Neuron (in vitro differentiated cells): Measurements from ENCODE around the gene ZBTB16.

Source experiments
- H2AFZ ChIP-seq: one replicate; pipeline ENCODE4 v1.6.1; 2013; ENCODE audit warnings: low read depth, mild to moderate bottlenecking, inconsistent platforms, low read length, moderate library complexity
- H3K27me3 ChIP-seq: one replicate; pipeline ENCODE4 v1.6.1; 2013; ENCODE audit warnings: low read length; ENCODE audit not compliant: insufficient read depth
- H3K36me3 ChIP-seq: one replicate; pipeline ENCODE4 v1.6.1; 2013; ENCODE audit warnings: low read length; ENCODE audit not compliant: insufficient read depth
- H3K4me1 ChIP-seq: one replicate; pipeline ENCODE4 v1.6.1; 2013; ENCODE audit warnings: low read length; ENCODE audit not compliant: insufficient read depth
- H3K4me3 ChIP-seq: 2 replicates; pipeline ENCODE4 v1.5.1; 2013; ENCODE audit warnings: mild to moderate bottlenecking, low read length, moderate library complexity
- H3K9me3 ChIP-seq: one replicate; pipeline ENCODE4 v1.6.1; 2013; ENCODE audit warnings: low read length

The ZBTB16 gene

DNA sequence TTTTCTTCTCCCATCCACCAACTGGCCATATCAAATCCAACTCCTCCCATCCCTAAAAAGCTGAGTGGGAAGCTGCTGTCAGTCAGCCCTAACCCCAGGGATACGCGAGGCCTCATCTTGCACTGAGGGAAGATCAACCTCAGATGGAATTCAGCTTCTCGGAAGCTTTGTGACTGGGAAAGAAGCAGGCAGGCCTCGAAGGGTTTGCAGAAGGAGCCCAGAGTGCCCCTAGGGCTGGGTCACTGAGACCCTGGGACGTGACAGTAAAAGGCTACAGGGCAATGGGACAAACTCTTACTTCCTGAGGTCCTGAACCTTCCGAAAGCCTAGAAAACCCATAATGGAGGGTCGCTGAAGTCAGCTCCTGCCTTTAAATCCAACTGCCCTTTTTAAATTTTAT, 202.3 kb downstream of the ZBTB16 start:
- H3K36me3 ChIP-seq: no peaks in the 10 kb centered on the region
- no peak overlapping the region for H2AFZ ChIP-seq

DNA sequence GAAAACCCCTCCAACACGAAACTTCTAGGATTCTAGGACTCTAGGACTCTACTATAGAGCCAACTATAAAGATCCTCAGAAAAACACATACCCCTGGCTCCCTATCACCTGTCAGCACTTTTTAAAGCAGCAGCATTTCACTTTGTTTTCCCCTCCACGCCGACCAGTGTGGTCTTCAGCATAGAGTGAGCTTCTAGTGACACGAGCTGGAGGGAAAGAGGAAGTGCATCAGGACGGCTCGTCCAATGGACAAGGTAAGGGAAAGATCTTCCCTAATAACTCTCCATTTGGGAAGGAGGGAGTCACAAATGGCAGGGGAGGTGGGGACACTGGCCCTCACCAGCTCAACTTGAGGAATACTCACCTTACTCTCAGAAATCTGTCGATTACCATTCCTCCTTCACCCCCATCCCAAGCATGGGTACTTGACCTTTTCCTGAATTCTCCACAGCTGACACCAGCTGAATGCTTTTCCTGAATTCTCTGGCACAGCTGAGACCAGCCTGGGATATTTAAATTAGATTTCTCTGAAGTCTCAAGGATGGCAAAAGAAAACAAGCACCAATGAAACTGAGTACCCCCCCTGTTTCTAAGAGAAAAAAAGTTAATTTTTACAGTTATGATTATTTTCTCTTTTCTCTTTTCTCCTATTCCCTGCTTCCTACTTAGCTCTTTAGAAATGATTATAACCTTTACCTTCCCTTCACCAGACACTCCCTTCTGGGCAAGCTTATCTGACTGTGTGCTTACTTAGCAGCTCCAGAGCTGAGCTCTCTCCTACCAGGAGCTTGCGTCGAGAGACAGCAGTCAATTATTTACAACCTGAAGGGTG, 203.4 kb downstream of the ZBTB16 start:
- no peak overlapping the region for H3K4me3 ChIP-seq
- peaks cover 27% of the 10 kb centered on the region for H3K4me1 ChIP-seq
- no peaks in the 10 kb centered on the region for H3K9me3 ChIP-seq
- no peak overlapping the region for H2AFZ ChIP-seq
- no peaks in the 10 kb centered on the region for H3K36me3 ChIP-seq
- H3K27me3 ChIP-seq: no peaks in the 10 kb centered on the region

More for the DNA sequence above, 202.3 kb downstream of the ZBTB16 start:
- Histone ChIP-seq H3K27me3 (no peaks in the 10 kb centered on the region), H3K4me3 (no peak overlapping the region), H3K9me3 (no peaks in the 10 kb centered on the region), H3K4me1 (peaks cover 36% of the 10 kb centered on the region)

GRCh38 chr11:114263513-114264170, 204.1 kb downstream of the ZBTB16 start:
- Histone ChIP-seq H3K4me1 (peaks cover 19% of the 10 kb centered on the region), H3K9me3 (no peaks in the 10 kb centered on the region)

GRCh38 chr11:114264381-114264780, 204.9 kb downstream of the ZBTB16 start:
- H3K27me3 ChIP-seq: no peaks in the 10 kb centered on the region
- no peak overlapping the region for H3K4me3 ChIP-seq
- H2AFZ ChIP-seq: no peak overlapping the region
- no peaks in the 10 kb centered on the region for H3K36me3 ChIP-seq
- H3K9me3 ChIP-seq: no peaks in the 10 kb centered on the region
- peaks cover 13% of the 10 kb centered on the region for H3K4me1 ChIP-seq

More at GRCh38 chr11:114263513-114264170, 204.1 kb downstream of the ZBTB16 start:
- no peaks in the 10 kb centered on the region for H3K36me3 ChIP-seq
- H3K27me3 ChIP-seq: no peaks in the 10 kb centered on the region
- H3K4me3 ChIP-seq: no peak overlapping the region
- H2AFZ ChIP-seq: no peak overlapping the region

DNA sequence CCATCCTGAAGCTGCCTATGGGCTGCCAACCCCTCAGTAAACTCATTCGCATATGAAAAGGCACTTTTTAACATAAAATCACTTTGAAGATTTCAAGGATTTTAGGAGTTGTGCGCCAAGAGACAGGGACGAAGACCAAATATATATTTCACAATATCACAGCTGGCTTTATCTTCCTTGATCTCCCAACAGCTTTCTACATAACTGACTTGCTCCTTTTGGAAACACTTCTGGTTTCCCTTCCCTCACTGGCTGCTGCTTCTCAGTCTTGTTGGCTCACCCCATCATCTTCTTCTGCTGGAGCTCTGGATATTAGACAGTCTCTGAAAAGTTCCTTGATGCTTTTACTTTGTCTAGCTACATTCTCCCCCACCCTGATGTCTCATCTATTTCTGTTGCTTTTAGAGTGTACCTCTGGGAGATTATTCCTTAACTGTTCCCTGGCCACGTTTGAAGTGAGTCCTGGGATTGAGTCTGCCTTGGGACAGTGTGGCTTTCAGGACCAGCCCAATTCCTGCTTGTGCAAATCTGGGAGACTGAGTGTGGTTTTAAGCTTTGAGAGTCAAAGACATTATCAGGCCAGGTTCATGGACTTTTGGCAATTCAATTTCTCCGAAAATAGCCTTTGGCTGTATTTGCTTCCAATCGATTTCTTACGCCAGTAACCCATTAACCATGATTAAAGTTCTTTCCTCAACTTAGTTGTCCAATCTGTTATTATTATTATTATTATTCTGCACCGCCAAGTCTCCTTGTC, 205.8 kb downstream of the ZBTB16 start:
- Histone ChIP-seq H3K27me3 (no peaks in the 10 kb centered on the region), H3K36me3 (no peaks in the 10 kb centered on the region), H3K4me3 (no peak overlapping the region), H3K4me1 (peaks cover 6% of the 10 kb centered on the region), H2AFZ (no peak overlapping the region), H3K9me3 (no peaks in the 10 kb centered on the region)

- Histone ChIP-seq H3K9me3 (no peaks in the 10 kb centered on the region), H3K4me3 (no peak overlapping the region), H3K27me3 (no peaks in the 10 kb centered on the region), H3K4me1 (no peaks in the 10 kb centered on the region), H3K36me3 (no peaks in the 10 kb centered on the region), H2AFZ (no peak overlapping the region)
Observed at GRCh38 chr11:114269498-114269897, 210.0 kb downstream of the ZBTB16 start.

- no peaks in the 10 kb centered on the region for H3K9me3 ChIP-seq
- H3K4me3 ChIP-seq: no peak overlapping the region
- no peaks in the 10 kb centered on the region for H3K4me1 ChIP-seq
- H3K27me3 ChIP-seq: no peaks in the 10 kb centered on the region
- no peak overlapping the region for H2AFZ ChIP-seq
- no peaks in the 10 kb centered on the region for H3K36me3 ChIP-seq
Observed at GRCh38 chr11:114270531-114271270, 211.2 kb downstream of the ZBTB16 start.

DNA sequence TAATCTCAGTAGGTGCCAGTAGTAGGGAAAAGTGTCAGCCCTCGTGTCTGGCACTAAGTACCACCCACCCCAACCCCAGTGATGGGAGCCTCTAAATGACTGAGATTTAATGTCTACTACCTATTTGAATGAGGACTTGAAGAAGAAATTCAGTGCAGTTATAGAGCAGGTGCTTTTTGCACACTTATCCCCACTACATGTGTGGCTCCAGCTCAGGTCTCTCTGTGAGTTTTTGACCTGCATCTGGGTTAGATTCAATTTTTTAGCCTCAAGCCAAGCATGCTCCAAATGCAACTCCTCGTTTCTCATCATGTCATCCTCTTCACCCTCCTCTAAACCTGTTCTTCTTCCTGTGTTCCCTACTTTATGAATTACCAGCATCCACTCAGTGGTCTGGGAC, 211.8 kb downstream of the ZBTB16 start:
- no peak overlapping the region for H3K4me3 ChIP-seq
- H3K4me1 ChIP-seq: no peaks in the 10 kb centered on the region
- H3K27me3 ChIP-seq: no peaks in the 10 kb centered on the region
- no peaks in the 10 kb centered on the region for H3K9me3 ChIP-seq
- H2AFZ ChIP-seq: no peak overlapping the region
- no peaks in the 10 kb centered on the region for H3K36me3 ChIP-seq

GRCh38 chr11:114272311-114272710, 212.8 kb downstream of the ZBTB16 start:
- no peak overlapping the region for H2AFZ ChIP-seq
- no peaks in the 10 kb centered on the region for H3K36me3 ChIP-seq
- H3K4me3 ChIP-seq: no peak overlapping the region
- H3K9me3 ChIP-seq: no peaks in the 10 kb centered on the region
- H3K27me3 ChIP-seq: no peaks in the 10 kb centered on the region
- H3K4me1 ChIP-seq: no peaks in the 10 kb centered on the region

DNA sequence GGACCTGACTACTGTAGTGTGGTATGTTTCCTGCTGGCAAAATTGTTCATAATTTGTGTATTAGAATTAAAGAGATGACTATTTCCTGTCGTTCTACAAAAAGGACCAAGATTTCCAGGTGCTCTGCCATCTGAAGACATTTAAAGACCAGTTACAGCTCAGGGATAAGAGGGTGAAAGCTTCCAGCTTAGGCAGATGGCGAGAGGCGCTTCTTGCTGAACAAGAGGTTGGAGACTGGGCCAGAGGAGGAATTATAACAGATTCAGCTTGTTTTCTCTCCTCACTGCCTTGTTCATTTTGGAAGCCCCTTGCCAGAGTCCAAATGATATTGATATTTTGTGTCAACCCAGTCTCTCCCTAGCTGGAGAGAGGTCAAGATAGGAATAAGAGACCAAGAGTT, 213.6 kb downstream of the ZBTB16 start:
- Histone ChIP-seq H3K36me3 (no peaks in the 10 kb centered on the region), H3K4me1 (no peaks in the 10 kb centered on the region), H2AFZ (no peak overlapping the region), H3K27me3 (no peaks in the 10 kb centered on the region), H3K9me3 (no peaks in the 10 kb centered on the region), H3K4me3 (no peak overlapping the region)

DNA sequence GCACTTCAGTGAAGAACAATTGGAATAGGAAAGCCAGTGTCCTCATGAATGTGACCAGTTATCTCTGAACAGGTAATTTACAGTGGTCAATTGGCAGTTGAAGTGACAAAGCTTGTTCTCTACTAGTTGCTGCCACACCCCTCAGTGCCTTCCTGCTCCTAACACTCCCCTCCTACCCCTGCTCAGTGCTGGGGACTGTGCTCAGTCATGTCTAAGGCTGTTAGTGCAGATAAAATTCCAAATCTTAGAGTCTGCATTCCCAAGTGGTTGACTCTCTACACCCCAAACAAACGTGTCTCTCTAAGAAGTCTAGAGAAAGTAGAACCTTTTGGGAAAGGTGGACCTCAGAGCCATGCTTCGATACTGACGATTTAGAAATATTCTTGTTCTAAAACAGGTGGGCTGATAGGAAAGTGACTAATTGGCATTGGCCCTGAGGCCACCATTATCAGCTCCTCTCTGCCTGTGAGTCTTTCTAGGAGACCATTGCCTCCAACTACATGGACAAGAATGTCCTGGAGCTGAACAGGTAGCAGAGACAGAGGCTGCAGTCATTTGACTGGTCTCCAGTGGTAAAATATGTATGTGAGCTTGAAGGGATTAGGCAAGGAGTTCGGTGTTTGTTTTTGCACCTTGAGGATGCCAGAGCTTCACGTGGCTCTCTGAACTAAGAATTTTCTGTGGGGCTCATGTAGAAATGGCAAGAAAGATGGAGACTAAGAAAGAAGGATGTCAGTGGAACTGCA, 214.6 kb downstream of the ZBTB16 start:
- Histone ChIP-seq H3K9me3 (no peaks in the 10 kb centered on the region), H3K36me3 (no peaks in the 10 kb centered on the region), H3K4me3 (no peak overlapping the region), H3K4me1 (no peaks in the 10 kb centered on the region), H3K27me3 (no peaks in the 10 kb centered on the region), H2AFZ (no peak overlapping the region)

GRCh38 chr11:114274637-114275036, 215.1 kb downstream of the ZBTB16 start:
- no peaks in the 10 kb centered on the region for H3K4me1 ChIP-seq
- no peaks in the 10 kb centered on the region for H3K27me3 ChIP-seq
- no peaks in the 10 kb centered on the region for H3K36me3 ChIP-seq

More at GRCh38 chr11:114274637-114275036, 215.1 kb downstream of the ZBTB16 start:
- Histone ChIP-seq H3K4me3 (no peak overlapping the region), H2AFZ (no peak overlapping the region), H3K9me3 (no peaks in the 10 kb centered on the region)
